T-helper 17 cell (primary cell): ENCODE measurements around the gene PAQR7. TPM values are rescaled to one million over a fixed set of nuclear protein-coding genes. Genes with fewer than 3 reads are reported as not detected.
A peak's percentile ranks its signal among the peaks of the same experiment; 100 is the strongest.

Source experiments
- ATAC-seq: fragments of 150-1000 bp; cut with Tn5 transposase; 2 replicates; pipeline ENCODE4 v1.10.0; 2021; ENCODE audit warnings: mild to moderate bottlenecking, moderate library complexity
- DNase-seq, 3 donors: peaks; one replicate each; pipeline versions ENCODE4 v3.0.0 to v3.0.0-alpha.2; 2020 to 2021
- H3K9me3 ChIP-seq: one replicate; pipeline ENCODE4 v1.7.0; 2013; ENCODE audit warnings: low read length, mild to moderate bottlenecking; ENCODE audit not compliant: control insufficient read depth, poor library complexity, severe bottlenecking
- H3K27ac Mint-ChIP-seq: one replicate; pipeline ENCODE4 v1.8.0; 2022; ENCODE audit warnings: mild to moderate bottlenecking, moderate library complexity, mixed read lengths
- H3K27me3 Mint-ChIP-seq: one replicate; pipeline ENCODE4 v1.8.0; 2022; ENCODE audit warnings: mixed read lengths
- H3K36me3 Mint-ChIP-seq: one replicate; pipeline ENCODE4 v1.8.0; 2022; ENCODE audit warnings: low read depth, mixed read lengths
- H3K4me1 Mint-ChIP-seq: one replicate; pipeline ENCODE4 v1.8.0; 2022; ENCODE audit warnings: mild to moderate bottlenecking, mixed read lengths
- H3K4me3 Mint-ChIP-seq: one replicate; pipeline ENCODE4 v1.8.0; 2022; ENCODE audit warnings: mild to moderate bottlenecking, moderate library complexity, mixed read lengths
- total RNA-seq, 4 donors: library from RNA in 2 of 4; stranded (reverse) in 2 of 4; gene quantifications; one replicate each; pipeline ENCODE4 v1.2.3 and lab custom pipeline; 2022 to 2026

The PAQR7 gene
- total RNA-seq, 2 donors from 2014 or later: 1.4 to 2.6 TPM

- Mint-ChIP-seq H3K4me1 (peaks cover 25% of the 10 kb centered on the region), H3K4me3 (peak overlapping the region; percentile 98), H3K27me3 (no peaks in the 10 kb centered on the region), H3K36me3 (peaks cover 5% of the 10 kb centered on the region), H3K27ac (peak overlapping the region; percentile 99)
- ATAC-seq (peak; percentile 71), DNase-seq (peak; percentile 36 to 55 (median 50))
- no peaks in the 10 kb centered on the region for H3K9me3 ChIP-seq
Measured at GRCh38 chr1:25820247-25821111, 55.0 kb downstream of the PAQR7 start.

- H3K27ac Mint-ChIP-seq: peak within 1 kb of the TSS; percentile 99
- H3K4me3 Mint-ChIP-seq: peak within 1 kb of the TSS; percentile 98
- H3K9me3 ChIP-seq: no peaks in the 10 kb centered on the region
- DNase-seq: peak; percentile 84 to 91 (median 91)
- ATAC-seq: peak; percentile 88
- H3K27me3 Mint-ChIP-seq: no peaks in the 10 kb centered on the region
- peaks cover 5% of the 10 kb centered on the region for H3K36me3 Mint-ChIP-seq
- peaks cover 25% of the 10 kb centered on the region for H3K4me1 Mint-ChIP-seq
Measured at GRCh38 chr1:25819491-25820246, 55.8 kb downstream of the PAQR7 start, which contains the start of gene MTFR1L. Gene MTFR1L, plus strand, starts transcription at chr1:25819954. Its CDS starts 3,151 bp downstream, at chr1:25823105.

- Mint-ChIP-seq H3K4me3 (peak overlapping the region; percentile 98), H3K27me3 (no peaks in the 10 kb centered on the region), H3K4me1 (peaks cover 25% of the 10 kb centered on the region), H3K36me3 (peaks cover 5% of the 10 kb centered on the region), H3K27ac (peak overlapping the region; percentile 99)
- DNase-seq (no peak), ATAC-seq (no peak)
- no peaks in the 10 kb centered on the region for H3K9me3 ChIP-seq
Measured at GRCh38 chr1:25818569-25818968, 56.9 kb downstream of the PAQR7 start.

- peak overlapping the region; percentile 98 for H3K4me3 Mint-ChIP-seq
- ATAC-seq: no peak
- no peaks in the 10 kb centered on the region for H3K27me3 Mint-ChIP-seq
- H3K9me3 ChIP-seq: no peaks in the 10 kb centered on the region
- H3K36me3 Mint-ChIP-seq: peaks cover 5% of the 10 kb centered on the region
- H3K27ac Mint-ChIP-seq: peak overlapping the region; percentile 99
- peaks cover 25% of the 10 kb centered on the region for H3K4me1 Mint-ChIP-seq
- DNase-seq: no peak
Measured at GRCh38 chr1:25817840-25818501, 57.5 kb downstream of the PAQR7 start.

GRCh38 chr1:25816112-25816718, 59.3 kb downstream of the PAQR7 start:
- no peak for DNase-seq
- H3K4me3 Mint-ChIP-seq: peak overlapping the region; percentile 21
- peaks cover 5% of the 10 kb centered on the region for H3K36me3 Mint-ChIP-seq
- H3K9me3 ChIP-seq: no peaks in the 10 kb centered on the region
- no peaks in the 10 kb centered on the region for H3K27me3 Mint-ChIP-seq
- peaks cover 20% of the 10 kb centered on the region for H3K4me1 Mint-ChIP-seq
- no peak overlapping the region for H3K27ac Mint-ChIP-seq
- no peak for ATAC-seq

GRCh38 chr1:25815208-25816111, 60.0 kb downstream of the PAQR7 start:
- peak overlapping the region; percentile 43 for H3K27ac Mint-ChIP-seq
- ATAC-seq: no peak
- no peaks in the 10 kb centered on the region for H3K9me3 ChIP-seq
- H3K4me1 Mint-ChIP-seq: peaks cover 16% of the 10 kb centered on the region
- no peaks in the 10 kb centered on the region for H3K36me3 Mint-ChIP-seq
- DNase-seq: no peak
- H3K4me3 Mint-ChIP-seq: no peak overlapping the region
- H3K27me3 Mint-ChIP-seq: no peaks in the 10 kb centered on the region

- H3K9me3 ChIP-seq: no peaks in the 10 kb centered on the region
- Mint-ChIP-seq H3K4me3 (no peak overlapping the region), H3K36me3 (no peaks in the 10 kb centered on the region), H3K27me3 (no peaks in the 10 kb centered on the region), H3K27ac (peak overlapping the region; percentile 43), H3K4me1 (peaks cover 19% of the 10 kb centered on the region)
- DNase-seq (no peak), ATAC-seq (no peak)
Measured at GRCh38 chr1:25814549-25815087, 60.9 kb downstream of the PAQR7 start.

- no peak for DNase-seq
- no peaks in the 10 kb centered on the region for H3K9me3 ChIP-seq
- Mint-ChIP-seq H3K27me3 (no peaks in the 10 kb centered on the region), H3K4me3 (no peak overlapping the region), H3K4me1 (peaks cover 15% of the 10 kb centered on the region), H3K27ac (no peak overlapping the region), H3K36me3 (no peaks in the 10 kb centered on the region)
- no peak for ATAC-seq
Measured at GRCh38 chr1:25813734-25814471, 61.6 kb downstream of the PAQR7 start.

GRCh38 chr1:25813071-25813733, 62.3 kb downstream of the PAQR7 start:
- no peak for ATAC-seq
- no peak for DNase-seq
- Mint-ChIP-seq H3K4me1 (peaks cover 10% of the 10 kb centered on the region), H3K27ac (no peak overlapping the region), H3K27me3 (no peaks in the 10 kb centered on the region), H3K36me3 (no peaks in the 10 kb centered on the region), H3K4me3 (no peak overlapping the region)
- no peaks in the 10 kb centered on the region for H3K9me3 ChIP-seq
